Breast epithelium (tissue), 3 donors: ENCODE data around the gene FOXN3.

Experiments used
- POLR2A ChIP-seq: fragments of 450-650 bp; IDR thresholded peaks from one replicate; pipeline ENCODE4 v1.6.1; 2016; ENCODE audit warnings: antibody characterized with exemption, mild to moderate bottlenecking, moderate library complexity
- TF ChIP-seq, protein P1 (sequence below), 3 donors: fragments of 450-650 bp; IDR thresholded peaks; one replicate each; pipeline ENCODE4 v1.5.1; 2016 to 2017; ENCODE audit warnings: antibody characterized with exemption in 3 of 3, mild to moderate bottlenecking in 3 of 3, moderate library complexity in 3 of 3

- TF ChIP-seq, protein P1, sequence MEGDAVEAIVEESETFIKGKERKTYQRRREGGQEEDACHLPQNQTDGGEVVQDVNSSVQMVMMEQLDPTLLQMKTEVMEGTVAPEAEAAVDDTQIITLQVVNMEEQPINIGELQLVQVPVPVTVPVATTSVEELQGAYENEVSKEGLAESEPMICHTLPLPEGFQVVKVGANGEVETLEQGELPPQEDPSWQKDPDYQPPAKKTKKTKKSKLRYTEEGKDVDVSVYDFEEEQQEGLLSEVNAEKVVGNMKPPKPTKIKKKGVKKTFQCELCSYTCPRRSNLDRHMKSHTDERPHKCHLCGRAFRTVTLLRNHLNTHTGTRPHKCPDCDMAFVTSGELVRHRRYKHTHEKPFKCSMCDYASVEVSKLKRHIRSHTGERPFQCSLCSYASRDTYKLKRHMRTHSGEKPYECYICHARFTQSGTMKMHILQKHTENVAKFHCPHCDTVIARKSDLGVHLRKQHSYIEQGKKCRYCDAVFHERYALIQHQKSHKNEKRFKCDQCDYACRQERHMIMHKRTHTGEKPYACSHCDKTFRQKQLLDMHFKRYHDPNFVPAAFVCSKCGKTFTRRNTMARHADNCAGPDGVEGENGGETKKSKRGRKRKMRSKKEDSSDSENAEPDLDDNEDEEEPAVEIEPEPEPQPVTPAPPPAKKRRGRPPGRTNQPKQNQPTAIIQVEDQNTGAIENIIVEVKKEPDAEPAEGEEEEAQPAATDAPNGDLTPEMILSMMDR (IDR thresholded peaks at IDR 0.05): no peak
- TF ChIP-seq POLR2A: no peak
Measured at GRCh38 chr14:89167705-89168104, 249.3 kb downstream of the FOXN3 start.
